Stimulated activated CD8-positive, alpha-beta memory T cell treated with anti-CD3 and anti-CD28 coated beads, Interleukin-2, amount 100 ng/mL, for 1 hour (primary cell): ENCODE data around the gene KDELR1.
"Not testable (repeated sequence)": the region's sequence is repeated elsewhere in the genome, so short reads cannot be mapped to it uniquely, and the experiment has no call there.

ENCODE experiments used
- DNase-seq, 2 donors: peaks; one replicate each; pipeline ENCODE4 v3.0.0-alpha.2; 2020; ENCODE audit warnings: low read depth in 2 of 2

The KDELR1 gene

DNA sequence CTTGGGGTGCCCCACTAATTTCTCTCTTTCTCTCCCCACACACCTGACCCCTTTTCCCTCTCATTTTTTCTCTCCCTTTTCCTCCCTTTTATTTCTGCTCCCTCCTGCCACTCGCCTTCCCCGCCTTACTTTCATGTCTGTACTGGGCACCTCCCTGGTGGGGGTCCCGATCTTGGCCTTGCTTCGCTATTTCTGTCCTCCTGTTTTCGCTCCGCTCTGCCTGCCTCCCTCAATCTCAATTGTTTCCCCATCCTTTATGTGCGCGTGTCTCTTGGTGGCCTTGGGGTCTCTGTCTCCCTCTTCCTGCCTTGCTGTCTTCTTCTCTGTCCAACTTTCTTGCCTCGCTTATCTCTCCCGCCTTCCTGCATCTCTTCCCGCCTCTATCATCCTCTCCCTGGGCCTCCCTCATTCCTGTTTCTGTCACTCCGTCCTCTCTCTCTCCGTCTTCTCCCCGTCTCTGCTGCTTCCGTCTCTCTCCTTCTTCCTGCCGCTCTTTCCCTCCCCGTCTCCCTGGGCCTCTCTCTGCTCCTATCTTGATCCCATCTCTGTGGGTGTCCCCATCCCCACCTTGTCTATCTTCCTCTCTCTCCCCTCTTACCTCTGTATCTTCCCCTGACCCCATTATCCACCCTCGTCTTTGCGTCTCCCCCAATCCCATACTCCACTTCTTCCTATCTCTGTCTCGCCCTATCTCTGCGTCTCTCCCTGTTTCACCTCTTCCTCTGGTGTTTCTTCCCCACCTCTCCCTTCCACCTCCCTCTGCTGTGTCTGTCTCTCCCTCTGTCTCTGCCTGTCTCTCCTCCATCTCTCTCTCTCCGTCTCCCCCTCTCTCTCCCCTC, 6.1 kb upstream of the KDELR1 start:
- no peak for DNase-seq

DNA sequence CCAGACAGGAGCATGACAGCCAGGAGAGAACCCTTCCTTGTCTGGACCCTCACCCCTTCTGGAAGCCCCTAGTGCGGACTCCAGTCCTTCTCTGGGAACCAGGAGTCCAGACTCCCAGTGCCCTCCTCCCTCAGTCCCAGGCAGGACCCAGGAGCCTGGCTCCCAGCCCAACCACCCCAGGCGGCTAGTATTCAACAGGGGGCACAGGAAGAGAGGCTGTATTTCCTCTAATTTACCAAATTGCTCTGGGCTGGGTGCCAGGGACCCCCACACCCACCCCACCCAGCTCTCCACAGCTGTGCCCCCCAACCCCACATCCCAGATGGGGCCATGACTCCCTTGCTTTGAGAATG, 5.4 kb upstream of the KDELR1 start:
- DNase-seq = no peak

DNA sequence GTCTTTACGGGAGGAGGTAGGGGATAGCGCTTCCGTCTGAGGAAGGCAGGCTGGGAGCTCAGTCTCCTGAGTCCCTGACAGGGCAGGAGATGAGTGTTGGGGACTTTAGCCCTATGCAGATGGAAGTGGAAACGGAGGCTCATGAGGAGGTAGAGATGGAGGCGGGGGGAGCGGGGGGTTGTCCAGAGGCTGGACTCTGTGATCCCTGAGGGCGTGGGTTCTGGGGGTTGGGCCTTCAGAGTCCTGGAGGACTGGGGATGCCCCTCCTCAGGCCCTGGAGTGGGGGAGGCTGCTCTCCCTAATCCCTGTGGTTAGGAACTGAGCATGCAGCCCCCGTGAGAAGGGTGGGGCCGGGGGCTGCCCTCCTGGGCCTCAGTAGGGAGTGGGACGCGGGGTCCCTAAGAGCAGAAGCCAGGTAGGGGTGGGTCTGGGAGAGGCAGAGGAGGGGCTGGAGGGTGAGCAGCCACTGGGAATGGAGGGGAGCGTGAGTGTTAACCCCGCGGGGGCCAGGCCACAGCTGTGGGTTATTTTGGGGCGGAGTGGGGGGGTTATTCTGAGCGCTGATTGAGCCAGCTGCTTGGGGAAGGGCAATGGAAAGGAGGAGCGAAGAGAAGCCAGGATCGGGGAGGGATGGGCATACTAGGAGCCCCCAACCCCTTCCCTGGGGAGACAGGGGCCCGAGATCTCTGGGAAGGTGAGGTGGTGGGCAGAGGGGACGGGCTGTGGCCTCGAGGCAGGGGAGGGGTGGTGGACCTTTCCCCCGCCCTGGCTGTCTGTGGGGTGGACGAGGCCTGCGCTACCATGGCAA, 4.9 kb upstream of the KDELR1 start:
- no peak for DNase-seq

DNA sequence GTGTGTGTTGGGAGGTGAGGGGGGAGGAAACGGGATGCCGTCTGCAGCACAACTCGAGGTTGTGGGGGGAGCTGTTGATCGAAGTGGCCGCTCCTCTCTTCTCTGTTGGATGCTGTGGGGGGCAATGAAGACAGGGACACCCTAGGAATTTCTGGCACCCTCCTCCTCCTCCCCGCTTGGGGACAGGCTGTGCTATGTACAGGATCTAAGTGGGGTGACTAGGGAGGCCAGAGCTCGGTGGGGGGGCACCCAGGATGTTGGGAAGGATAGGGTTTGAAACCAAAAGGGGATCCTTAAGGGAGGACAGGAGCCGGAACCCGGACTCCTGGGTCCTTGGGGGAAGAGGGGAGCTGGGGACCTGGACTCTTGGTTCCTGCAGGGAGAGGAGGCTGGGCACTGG, 4.1 kb upstream of the KDELR1 start:
- no peak for DNase-seq

DNA sequence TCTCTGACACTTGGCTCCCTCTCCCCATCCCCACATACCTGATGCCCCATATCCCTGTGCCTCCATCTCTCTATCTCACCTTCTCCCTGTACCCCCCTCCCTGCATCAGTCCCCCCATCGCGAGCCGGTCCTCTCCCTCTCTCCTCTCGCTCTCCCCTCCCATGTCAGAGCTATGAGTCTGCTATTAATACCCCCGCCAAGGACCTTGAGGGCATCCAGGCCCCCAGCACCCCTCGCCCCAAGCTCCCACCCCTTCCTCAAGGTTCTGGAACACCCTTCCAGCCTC, 3.8 kb upstream of the KDELR1 start:
- no peak for DNase-seq

DNA sequence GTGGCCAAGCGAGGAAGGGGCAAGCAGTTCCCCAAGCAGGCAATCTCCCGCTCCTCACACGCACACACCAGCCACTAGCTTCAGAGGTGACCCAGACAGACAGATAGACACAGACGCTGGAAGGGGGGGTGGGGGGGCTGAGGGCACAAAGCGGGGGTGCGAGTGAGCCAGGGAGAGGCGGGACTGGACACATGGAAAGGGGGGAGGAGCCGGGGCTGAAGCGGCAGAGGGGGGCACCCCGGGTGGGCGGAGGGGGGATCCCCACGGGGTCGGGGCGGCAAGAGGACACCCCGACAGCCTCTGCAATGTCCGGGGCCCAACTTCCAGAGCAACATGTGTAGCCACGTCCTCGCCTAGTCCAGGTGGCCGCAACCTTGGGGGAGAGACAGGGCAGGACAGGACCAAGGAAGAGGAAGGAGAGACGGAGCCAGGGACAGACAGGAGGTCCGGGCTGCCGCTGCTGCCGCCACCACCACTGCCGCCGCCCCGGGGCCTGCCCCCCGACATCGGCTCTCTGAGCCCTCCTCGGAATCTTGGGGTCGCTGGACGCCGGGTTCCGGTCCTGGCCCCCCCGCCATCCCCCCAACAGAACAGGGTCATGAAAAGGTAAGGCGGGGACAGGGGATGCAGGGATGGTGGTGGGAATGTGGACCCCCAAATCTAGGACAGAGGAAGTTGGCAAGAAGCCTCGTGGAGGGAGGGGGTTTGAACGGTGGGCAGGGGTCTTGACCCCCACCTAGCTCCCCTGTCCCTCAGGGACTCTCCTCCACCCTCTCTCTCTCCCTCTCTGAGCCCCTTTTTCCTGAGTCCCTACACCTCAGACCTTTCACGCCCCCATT, 3.2 kb upstream of the KDELR1 start:
- DNase-seq = no peak

DNA sequence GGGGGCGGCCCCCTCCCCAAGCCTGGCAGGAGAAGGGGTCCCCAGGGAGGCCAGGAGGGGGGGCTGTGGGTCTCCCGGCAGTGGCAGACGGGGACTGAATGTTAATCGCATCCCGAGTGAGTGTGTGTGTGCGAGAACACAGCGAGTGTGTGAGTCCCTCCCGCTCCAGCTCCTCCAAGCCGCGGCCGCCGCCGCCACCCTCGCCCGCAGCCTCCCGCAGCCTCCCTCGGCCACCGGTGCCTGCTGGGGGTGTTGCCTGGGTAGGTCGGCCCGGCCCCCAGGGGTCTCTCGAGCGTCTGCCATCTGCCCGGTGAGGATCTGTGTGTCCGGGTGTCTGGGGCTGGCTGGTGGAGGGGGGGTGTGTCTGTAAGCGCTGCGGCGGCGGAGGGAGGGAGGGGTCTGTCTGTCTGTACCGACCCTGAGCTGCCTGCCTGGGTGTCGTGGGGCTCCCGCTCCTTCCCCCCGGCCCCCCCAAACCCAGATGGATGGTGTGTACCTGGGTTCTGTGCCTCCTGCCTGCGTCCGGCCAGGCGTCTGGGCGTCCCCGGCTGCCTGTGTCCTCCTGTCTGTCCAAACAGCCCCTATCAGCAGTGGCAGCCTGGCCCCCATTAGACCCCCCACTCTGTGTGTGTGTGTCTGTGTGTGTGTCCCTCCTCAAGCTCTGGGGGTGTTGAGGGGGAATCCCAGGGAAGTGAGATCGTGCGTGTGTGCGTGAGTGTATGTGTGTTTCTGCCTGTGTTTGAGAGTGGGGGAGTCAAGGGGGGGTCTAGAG, 2.4 kb upstream of the KDELR1 start, which contains the start of gene GRIN2D:
GRIN2D (plus strand) TSS at position 110 of the 772 bp plus-strand sequence. CDS start 4,725 bp downstream, outside the sequence.
- DNase-seq = no peak

DNA sequence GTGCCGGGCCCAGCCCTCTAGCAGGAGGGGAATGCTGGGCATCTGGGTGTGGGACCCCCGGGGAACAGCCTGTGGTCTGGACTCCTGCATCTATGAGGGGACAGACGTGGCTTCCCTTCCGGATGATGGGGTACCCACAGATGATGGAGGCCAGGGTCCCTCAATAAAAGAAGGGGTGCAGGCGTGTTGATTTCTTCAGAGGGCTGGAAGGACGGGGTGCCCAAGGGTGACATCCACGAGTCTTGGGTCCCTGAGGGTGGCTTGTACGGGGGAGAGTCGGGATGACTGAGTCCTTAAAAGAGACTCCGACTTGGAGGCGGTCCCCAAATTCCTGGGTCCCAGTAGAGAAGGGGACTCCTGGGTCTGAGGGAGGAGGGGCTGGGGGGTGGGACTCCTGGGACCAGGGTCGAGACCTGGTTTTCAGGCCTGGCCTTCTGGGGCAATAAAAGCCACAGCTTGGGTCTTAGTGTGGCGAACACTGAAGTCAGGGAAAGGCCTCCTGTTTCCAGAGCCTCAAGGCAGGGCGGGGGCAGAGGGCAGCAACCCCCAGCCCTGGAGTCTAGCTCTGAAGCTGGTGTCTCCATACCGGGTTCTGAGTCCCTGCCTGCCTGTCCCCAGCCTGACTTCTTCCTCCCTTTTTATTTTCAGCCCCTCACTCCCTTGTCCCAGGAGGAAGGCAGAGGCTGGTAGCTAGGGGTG, 1.7 kb upstream of the KDELR1 start:
- no peak for DNase-seq

DNA sequence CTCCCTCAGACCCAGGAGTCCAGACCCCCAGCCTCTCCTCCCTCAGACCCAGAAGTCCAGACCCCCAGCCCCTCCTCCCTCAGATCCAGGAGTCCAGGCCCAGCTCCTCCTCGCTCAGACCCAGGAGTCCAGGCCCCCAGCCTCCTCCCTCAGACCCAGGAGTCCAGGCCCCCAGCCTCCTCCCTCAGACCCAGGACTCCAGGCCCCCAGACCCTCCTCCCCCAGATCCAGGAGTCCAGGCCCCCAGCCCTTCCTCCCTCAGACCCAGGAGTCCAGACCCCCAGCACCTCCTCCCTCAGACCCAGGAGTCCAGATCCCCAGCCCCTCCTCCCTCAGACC, 624 bp upstream of the KDELR1 start:
- not testable (repeated sequence) for DNase-seq

DNA sequence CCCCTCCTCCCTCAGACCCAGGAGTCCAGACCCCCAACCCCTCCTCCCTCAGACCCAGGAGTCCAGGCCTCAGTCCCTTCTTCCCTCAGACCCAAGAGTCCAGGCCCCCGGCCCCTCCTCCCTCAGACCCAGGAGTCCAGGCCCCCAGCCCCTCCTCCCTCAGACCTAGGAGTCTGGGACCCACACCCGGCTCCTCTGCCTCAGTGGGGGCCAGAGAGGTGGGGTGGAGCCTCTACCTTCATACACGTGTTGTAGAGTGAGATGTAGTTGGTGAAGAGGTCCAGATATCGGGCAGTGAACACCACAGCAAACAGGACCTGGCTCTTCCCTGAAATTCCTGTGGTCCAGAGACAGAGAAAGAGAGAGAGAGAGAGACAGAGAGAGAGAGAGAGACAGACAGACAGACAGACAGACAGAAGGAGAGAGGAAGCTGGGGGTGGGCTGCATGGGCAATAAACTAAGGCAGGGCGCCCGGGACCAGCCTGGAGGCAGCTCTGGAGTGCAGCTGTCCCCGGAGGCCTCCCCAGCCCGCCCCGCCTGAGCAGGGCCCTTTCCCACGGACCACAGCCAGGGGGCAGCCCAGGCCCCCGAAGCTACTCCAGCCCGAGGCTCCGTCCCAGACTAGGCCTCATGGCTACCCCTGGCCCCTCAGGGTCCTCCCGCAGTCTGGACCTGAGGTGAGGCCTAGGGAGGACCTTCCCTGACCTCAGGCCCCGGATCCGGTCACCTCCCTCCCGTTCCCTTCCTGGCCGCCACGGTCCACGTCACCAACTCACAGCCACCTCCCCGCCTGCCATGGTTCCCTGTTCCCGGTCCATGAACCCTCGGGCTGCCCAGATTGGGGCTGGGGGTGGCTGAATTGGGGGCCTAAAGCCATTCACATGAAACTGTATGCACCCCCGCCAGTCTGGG, 907 bp downstream of the KDELR1 start:
- peak in 1 of 2 donors; percentile 42 for DNase-seq

DNA sequence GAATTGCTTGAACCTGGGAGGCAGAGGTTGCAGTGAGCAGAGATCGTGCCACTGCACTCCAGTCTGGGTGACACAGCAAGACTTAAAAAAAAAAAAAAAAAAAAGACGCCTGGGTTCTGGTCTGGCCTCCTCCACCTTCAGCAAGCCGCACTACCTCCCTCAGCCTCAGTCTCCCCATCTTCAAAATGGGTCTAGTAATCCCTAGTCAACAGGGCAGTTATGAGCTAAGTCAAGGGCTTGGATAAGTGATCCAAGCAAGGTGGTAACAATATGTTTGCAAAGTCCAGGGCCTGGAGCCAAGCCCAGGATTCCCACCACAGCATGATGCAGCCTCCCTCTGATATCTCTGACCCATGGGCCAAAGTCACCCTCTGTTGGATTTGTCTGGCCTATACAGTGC, 4.4 kb downstream of the KDELR1 start:
- DNase-seq = no peak

DNA sequence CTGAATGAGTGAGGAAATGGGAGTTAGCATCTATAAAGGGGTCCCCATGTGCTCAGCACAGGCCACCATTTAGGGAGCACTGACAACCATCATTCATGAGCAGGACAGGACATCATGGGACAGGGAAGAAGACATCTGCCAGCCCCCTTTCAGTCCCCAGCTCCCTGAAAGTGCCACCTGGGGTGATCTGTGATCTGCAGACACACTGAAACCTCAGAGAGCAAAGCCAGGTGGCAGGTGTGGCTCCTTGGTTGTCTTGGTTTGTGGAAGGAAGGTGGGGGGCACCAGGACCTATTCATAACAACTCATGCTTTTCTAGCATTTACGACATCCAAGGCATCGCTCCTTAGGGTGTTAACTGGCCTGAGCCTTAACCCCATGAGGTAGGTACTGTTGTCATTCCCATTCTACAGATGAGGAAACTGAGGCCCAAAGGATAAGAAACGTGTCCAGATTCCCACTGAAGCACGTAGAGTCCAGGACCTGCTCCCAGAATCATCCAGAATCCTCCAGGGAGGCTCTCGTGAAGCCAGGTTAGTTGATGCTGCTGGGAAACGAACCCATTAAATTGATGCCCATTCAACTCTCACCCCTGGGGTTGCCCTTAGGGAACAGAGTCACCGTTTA, 5.8 kb downstream of the KDELR1 start:
- no peak for DNase-seq

DNA sequence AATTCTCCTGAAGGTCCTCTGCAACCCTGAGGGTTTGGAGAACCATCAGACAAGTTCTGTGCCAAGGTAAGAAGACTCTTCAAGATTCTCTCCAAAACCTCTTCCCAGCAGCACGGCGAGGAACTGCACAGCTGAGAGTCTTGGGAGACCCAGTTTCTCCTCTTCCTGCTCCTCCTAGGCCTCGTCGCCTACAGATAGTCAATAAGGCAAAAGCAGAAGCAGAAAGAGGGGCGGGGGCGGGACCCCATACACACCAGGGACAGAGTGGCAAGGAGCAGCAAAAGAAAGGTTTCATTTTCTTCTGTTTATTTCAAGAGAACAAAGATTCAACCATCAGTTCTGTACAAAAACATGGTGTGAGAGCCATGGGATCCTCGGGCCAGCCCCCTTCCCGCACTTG, 9.1 kb downstream of the KDELR1 start:
- no peak for DNase-seq

DNA sequence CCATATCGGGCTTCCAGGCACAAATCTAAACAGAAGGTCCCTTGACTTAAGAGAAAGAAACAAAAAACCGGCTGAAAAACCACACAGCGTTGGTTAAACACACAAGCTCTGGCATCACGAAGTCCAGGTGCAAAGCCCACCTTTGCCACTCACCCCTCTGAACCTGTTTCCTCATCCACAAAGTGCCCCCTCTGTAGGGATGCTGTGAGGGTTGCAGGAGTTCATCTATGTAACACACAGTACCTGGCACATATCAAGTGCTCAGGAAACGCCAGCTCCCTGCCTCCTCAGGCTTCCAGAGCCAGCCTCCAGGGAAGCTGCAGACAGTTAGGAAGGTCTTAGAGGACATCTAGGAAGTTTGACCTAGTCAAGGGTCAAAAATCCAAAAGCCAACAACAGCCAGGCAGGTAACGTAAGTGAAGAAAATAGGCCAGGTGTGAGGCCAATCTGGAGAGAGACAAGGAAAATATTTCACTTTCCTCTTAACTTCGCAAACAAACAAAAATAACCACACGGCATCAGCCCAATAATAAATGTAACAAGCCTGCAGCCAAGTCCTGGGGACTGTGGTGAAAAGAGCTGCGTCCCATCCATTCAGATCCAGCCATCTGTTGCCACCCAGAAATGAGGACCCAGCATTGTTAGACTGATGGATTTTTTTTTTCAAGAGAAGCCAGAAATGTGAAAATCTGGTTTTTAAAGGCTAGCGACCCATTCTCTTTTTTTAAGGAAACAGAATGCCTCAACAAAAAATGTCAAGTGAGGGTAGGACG, 10.0 kb downstream of the KDELR1 start:
- DNase-seq = no peak

DNA sequence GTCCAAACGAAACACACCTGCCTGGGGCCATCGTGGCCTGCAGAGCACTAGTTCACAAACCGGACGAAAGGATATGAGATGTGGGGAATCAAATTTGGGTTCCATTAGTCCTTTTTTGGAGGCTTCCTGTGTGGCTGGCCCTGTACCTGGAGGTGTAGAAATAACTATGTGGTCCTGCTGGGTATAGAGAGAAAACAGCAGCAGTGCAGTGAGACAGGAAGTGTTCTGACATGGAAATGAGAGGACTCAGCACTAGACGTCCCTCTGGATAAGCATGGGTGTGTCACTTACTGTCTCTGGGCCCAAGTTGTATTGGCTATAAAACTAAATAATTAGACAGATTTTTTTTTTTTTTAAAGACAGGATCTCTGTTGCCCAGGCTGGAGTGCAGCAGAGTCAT, 12.3 kb downstream of the KDELR1 start:
- DNase-seq = no peak

DNA sequence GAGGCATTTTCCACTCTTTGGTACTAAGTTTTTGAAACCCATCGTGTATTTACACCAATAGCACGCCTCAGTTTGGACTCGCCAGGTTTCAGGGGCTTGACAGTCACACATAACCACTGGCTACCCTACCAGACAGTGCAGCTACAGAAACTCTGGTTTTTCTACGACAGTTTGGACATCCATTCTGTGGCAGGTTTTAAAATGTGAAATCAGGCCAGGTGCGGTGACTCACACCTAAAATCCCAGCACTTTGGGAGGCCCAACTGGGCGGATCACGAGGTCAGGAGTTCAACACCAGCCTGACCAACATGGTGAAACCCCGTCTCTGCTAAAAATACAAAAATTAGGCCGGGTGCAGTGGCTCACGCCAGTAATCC, 13.2 kb downstream of the KDELR1 start:
- DNase-seq = no peak

DNA sequence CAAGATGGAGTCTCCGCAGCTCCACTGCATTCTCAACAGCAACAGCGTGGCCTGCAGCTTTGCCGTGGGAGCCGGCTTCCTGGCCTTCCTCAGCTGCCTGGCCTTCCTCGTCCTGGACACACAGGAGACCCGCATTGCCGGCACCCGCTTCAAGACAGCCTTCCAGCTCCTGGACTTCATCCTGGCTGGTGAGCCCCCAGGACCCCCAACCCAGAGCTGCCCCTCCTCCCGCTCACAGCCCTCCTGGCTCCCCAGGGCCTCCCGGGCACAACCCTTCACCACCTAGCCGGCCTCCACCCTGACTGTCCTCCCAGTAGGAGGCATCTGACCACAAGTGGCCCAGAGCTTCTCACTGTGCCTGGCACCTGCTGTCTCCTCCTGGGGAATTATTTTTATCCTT, 17.8 kb downstream of the KDELR1 start:
- no peak for DNase-seq

DNA sequence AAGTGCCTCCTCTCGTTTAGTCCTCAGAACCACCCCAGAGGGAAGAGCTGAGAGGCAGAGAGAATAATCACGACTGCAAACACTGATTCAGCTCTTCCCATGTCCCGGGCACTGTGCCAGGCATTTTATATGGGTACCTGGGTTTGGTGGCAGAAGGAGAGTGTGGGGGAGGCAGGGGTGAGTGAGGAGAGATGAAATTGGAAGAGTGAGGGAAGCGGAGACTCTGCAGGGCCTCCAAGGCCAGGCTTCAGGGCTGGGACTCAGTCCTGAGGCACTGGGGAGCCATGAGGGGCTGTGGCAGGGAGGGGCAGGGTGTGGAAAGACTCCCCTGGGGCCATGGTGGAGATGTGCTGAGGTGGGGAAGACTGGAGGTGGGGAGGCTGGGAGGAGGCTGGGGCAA, 18.4 kb downstream of the KDELR1 start:
- no peak for DNase-seq

DNA sequence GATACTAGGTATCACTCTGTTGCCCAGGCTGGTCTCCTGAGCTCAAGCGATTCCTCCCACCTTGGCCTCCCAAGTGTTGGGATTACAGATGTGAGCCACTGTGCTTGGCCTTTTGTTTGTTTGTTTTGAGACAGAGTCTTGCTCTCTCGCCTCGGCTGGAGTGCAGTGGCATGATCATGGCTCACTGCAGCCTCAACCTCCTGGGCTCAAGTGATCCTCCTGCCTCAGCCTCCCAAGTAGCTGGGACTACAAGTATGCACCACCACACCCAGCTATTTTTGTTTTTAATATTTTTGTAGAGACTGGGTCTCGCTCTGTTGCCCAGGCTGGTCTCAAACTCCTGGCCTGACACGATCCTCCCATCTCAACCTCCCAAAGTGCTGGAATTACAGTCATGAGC, 19.6 kb downstream of the KDELR1 start:
- DNase-seq = not testable (repeated sequence)
